Measurements from ENCODE around the gene LRRC49. TPM values are rescaled to one million over a fixed set of nuclear protein-coding genes. Genes with fewer than 3 reads are reported as not detected.
"Not testable (repeated sequence)": the region's sequence is repeated elsewhere in the genome, so short reads cannot be mapped to it uniquely, and the experiment has no call there.

LRRC49 gene
- total and polyA plus RNA-seq, 7 donors, result 0.44 to 4.4 (median 1.7) TPM

DNA sequence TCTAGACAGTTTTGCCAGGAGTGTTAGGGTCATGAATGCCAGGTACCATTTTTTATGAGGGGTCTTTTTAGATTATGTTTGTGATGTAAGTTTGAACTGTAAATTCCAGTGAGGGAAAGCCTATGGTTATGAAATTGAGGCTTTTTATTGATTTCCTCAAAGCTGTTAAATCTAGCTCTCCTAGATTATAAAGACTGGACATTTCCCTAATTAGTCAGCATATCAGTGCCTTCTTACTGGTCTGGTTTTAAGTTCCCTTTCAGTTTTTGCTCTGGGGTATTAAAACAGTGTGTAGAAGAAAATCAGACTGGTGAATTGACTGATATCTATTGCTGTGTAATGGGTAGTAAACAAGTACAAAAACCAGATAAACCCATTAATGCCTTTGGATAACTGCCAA, 39.2 kb downstream of the LRRC49 start:
- intact Hi-C loops (cut with DNase I), result no loop called here
- DNase-seq (no peak), ATAC-seq (no peak)
- H3K36me3 ChIP-seq (ENCODE audit: insufficient read depth in 1 of 2, low read depth in 1 of 2), result no peaks in the 10 kb centered on the region
- no peak overlapping the region for H3K4me3 ChIP-seq
- TF ChIP-seq, protein P1, sequence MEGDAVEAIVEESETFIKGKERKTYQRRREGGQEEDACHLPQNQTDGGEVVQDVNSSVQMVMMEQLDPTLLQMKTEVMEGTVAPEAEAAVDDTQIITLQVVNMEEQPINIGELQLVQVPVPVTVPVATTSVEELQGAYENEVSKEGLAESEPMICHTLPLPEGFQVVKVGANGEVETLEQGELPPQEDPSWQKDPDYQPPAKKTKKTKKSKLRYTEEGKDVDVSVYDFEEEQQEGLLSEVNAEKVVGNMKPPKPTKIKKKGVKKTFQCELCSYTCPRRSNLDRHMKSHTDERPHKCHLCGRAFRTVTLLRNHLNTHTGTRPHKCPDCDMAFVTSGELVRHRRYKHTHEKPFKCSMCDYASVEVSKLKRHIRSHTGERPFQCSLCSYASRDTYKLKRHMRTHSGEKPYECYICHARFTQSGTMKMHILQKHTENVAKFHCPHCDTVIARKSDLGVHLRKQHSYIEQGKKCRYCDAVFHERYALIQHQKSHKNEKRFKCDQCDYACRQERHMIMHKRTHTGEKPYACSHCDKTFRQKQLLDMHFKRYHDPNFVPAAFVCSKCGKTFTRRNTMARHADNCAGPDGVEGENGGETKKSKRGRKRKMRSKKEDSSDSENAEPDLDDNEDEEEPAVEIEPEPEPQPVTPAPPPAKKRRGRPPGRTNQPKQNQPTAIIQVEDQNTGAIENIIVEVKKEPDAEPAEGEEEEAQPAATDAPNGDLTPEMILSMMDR (IDR thresholded peaks at IDR 0.05), result no peak
- H3K9me3 ChIP-seq, result no peaks in the 10 kb centered on the region
- no peaks in the 10 kb centered on the region for H3K27me3 ChIP-seq (ENCODE audit: insufficient read depth in 3 of 3, low read length in 2 of 3)
- H3K27ac ChIP-seq, result no peak overlapping the region
- no peaks in the 10 kb centered on the region for H3K4me1 ChIP-seq

DNA sequence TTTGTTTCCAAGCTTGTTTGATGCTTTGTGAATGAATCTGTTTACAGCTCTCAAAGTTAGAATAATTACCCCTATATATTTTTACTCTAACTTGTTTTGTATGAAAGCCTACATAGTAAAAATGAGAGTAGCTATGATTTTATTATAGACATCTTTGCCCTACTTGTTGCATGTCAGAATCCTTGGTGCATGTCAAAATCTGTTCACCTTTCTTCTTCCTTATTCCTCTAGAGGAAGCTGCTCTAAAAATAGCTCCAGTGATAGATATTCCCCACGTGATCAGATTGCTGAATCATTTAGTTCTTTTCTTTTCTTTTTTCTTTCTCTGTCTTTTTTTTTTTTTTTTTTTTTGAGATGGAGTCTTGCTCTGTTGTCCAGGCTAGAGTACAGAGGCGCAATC, 39.8 kb downstream of the LRRC49 start:
- Histone ChIP-seq H3K27me3 (ENCODE audit: insufficient read depth in 3 of 3, low read length in 2 of 3) (no peaks in the 10 kb centered on the region), H3K4me1 (no peaks in the 10 kb centered on the region), H3K9me3 (no peaks in the 10 kb centered on the region), H3K27ac (no peak overlapping the region), H3K4me3 (no peak overlapping the region), H3K36me3 (ENCODE audit: insufficient read depth in 1 of 2, low read depth in 1 of 2) (no peaks in the 10 kb centered on the region)
- no peak for DNase-seq
- no peak for ATAC-seq
- intact Hi-C loops (cut with DNase I), result no loop called here
- WGBS, 3 donors, result 65 to 78% (median 73%) methylated on average over 2 of the region's 2 CpGs
- TF ChIP-seq, protein P1 (IDR thresholded peaks at IDR 0.05), result no peak

DNA sequence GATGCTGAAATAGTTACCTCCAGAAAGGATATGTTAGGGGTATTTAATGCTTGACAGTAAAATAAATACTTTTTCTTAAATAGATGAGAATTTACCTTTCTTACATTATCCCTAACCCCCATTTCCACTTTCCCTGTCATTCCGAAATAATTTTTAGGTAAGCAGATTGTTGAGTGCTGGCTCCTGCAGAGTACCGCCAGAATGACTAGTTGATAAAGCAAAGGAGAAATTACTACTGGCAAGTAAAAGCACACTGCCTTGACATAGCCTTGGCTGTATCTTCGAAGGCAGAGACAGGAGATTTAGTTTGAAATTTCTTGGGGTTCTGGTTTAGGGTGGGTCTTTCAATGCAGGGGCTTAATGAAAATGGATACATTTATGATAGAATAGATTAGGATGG, 40.8 kb downstream of the LRRC49 start:
- no peaks in the 10 kb centered on the region for H3K27me3 ChIP-seq (ENCODE audit: insufficient read depth in 3 of 3, low read length in 2 of 3)
- intact Hi-C loops (cut with DNase I), result no loop called here

DNA sequence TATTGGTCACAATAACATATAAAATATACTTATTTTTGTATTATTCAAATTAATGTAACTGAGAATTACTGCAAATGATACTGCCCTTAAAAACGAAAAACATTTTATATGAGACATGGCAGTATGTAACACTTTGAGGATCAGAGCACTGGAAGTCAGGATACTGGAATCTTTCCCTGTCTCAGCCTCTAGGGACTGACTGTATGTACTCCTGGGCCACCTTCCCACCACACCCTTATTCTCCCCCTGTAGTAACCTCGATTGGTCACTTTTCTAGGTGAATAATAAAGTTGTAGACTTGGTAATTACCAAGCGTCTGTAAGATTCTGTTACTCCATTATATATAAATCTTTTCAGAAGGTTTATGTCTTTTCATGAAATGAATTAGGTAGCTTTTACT, 43.0 kb downstream of the LRRC49 start:
- H3K4me3 ChIP-seq, result no peak overlapping the region
- DNase-seq, result no peak
- TF ChIP-seq, protein P1 (IDR thresholded peaks at IDR 0.05), result no peak
- no peaks in the 10 kb centered on the region for H3K27me3 ChIP-seq (ENCODE audit: insufficient read depth in 3 of 3, low read length in 2 of 3)
- ATAC-seq, result no peak
- H3K36me3 ChIP-seq (ENCODE audit: insufficient read depth in 1 of 2, low read depth in 1 of 2), result no peaks in the 10 kb centered on the region
- no peak overlapping the region for H3K27ac ChIP-seq
- no peaks in the 10 kb centered on the region for H3K9me3 ChIP-seq
- 93 to 96% (median 94%) methylated on average over 3 of the region's 3 CpGs for WGBS, 3 donors
- intact Hi-C loops (cut with DNase I), result no loop called here
- no peaks in the 10 kb centered on the region for H3K4me1 ChIP-seq

More for the DNA sequence above, 40.8 kb downstream of the LRRC49 start:
- Histone ChIP-seq H3K36me3 (ENCODE audit: insufficient read depth in 1 of 2, low read depth in 1 of 2) (no peaks in the 10 kb centered on the region), H3K4me3 (no peak overlapping the region), H3K9me3 (no peaks in the 10 kb centered on the region), H3K4me1 (no peaks in the 10 kb centered on the region), H3K27ac (no peak overlapping the region)
- TF ChIP-seq, protein P1 (IDR thresholded peaks at IDR 0.05), result no peak
- DNase-seq, result no peak
- no peak for ATAC-seq
- WGBS, 3 donors, result 67 to 85% (median 82%) methylated on average over 3 of the region's 3 CpGs

DNA sequence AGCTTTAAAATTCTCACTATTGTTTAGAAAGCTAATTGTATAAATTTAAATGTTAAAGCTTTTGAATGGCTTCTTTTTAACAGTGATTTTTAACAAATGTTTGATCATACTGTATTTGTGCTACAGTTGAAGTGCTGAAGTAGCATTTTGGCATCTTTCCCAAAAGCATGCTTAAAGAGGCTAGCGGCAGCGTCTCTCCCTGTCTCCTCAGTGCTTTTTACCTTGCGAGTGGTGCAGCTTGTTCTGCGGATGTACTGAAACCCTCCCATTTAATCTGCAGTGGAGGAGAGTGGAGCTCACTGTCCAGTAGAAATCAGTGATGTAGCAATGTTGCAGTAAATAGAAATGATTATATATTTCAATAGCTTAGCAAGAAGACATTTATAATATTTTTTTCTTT, 43.7 kb downstream of the LRRC49 start:
- no peak overlapping the region for H3K4me3 ChIP-seq
- no peaks in the 10 kb centered on the region for H3K4me1 ChIP-seq
- no peak overlapping the region for H3K27ac ChIP-seq
- no peaks in the 10 kb centered on the region for H3K36me3 ChIP-seq (ENCODE audit: insufficient read depth in 1 of 2, low read depth in 1 of 2)
- no peaks in the 10 kb centered on the region for H3K9me3 ChIP-seq
- H3K27me3 ChIP-seq (ENCODE audit: insufficient read depth in 3 of 3, low read length in 2 of 3), result no peaks in the 10 kb centered on the region
- ATAC-seq (no peak), DNase-seq (no peak)
- intact Hi-C loops (cut with DNase I), result no loop called here
- TF ChIP-seq, protein P1 (IDR thresholded peaks at IDR 0.05), result no peak
- 58 to 63% (median 59%) methylated on average over 4 of the region's 4 CpGs for WGBS, 3 donors

DNA sequence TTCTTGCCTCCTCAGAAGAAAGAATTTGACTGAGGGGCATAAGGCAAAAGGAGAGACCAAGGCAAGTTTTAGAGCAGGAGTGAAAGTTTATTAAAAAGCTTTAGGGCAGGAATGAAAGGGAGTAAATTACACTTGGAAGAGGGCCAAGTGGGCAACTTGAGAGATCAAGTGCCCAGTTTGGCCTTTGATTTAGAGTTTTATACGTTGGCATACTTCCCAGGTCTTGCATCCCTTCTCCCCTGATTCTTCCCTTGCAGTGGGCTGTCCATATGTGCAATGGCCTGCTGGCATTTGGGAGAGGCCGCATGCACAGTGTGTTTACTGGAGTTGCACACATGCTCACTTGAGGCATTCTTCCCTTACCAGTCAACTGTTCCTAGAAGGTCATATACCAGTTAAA, 50.7 kb downstream of the LRRC49 start:
- H3K9me3 ChIP-seq; H3K36me3 ChIP-seq (ENCODE audit: insufficient read depth in 1 of 2, low read depth in 1 of 2); DNase-seq; H3K27me3 ChIP-seq (ENCODE audit: insufficient read depth in 3 of 3, low read length in 2 of 3); intact Hi-C loops (cut with DNase I); ATAC-seq; H3K27ac ChIP-seq; H3K4me3 ChIP-seq; H3K4me1 ChIP-seq: not testable (repeated sequence)
- WGBS, 3 donors, result 62 to 65% (median 63%) methylated on average over 2 of the region's 2 CpGs

Measured in psoas muscle (tissue), 8 donors.